ENCODE data around the gene EML1.

Gene EML1

DNA sequence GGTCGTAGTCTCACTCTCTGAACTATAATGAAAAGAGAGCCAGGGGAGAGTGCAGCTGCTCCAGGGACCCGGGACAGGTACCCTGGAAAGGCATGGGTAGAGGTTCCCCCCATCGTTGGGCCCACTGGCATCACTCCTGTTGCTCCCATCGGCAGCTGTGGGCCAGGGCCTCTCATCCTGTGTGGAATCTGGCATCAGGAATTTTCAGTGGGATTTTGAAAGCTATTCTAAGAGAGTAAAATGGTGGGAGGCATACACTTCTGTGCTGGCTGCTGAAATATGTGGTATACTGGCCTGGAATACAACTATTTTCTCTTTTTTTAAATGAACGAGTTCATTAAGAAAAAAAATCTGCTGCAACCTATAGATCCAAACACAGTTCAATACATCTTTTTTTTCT, 38.1 kb downstream of the EML1 start:
- no peak overlapping the region for H3K4me3 ChIP-seq (ENCODE audit: low read depth, low read length)
- DNase-seq (ENCODE audit: low read depth), result no peak
- TF ChIP-seq MYC (IDR thresholded peaks at IDR 0.05; ENCODE audit: low read depth, low read length) (no peak), POLR2A (IDR thresholded peaks at IDR 0.05; ENCODE audit: extremely low read depth, insufficient read length) (no peak)
- TF ChIP-seq, protein P1, sequence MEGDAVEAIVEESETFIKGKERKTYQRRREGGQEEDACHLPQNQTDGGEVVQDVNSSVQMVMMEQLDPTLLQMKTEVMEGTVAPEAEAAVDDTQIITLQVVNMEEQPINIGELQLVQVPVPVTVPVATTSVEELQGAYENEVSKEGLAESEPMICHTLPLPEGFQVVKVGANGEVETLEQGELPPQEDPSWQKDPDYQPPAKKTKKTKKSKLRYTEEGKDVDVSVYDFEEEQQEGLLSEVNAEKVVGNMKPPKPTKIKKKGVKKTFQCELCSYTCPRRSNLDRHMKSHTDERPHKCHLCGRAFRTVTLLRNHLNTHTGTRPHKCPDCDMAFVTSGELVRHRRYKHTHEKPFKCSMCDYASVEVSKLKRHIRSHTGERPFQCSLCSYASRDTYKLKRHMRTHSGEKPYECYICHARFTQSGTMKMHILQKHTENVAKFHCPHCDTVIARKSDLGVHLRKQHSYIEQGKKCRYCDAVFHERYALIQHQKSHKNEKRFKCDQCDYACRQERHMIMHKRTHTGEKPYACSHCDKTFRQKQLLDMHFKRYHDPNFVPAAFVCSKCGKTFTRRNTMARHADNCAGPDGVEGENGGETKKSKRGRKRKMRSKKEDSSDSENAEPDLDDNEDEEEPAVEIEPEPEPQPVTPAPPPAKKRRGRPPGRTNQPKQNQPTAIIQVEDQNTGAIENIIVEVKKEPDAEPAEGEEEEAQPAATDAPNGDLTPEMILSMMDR (IDR thresholded peaks at IDR 0.05; ENCODE audit: low read depth, low read length), result no peak
- TF ChIP-seq, protein P2, sequence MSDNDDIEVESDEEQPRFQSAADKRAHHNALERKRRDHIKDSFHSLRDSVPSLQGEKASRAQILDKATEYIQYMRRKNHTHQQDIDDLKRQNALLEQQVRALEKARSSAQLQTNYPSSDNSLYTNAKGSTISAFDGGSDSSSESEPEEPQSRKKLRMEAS (IDR thresholded peaks at IDR 0.05; ENCODE audit: low read depth, low read length), result no peak

DNA sequence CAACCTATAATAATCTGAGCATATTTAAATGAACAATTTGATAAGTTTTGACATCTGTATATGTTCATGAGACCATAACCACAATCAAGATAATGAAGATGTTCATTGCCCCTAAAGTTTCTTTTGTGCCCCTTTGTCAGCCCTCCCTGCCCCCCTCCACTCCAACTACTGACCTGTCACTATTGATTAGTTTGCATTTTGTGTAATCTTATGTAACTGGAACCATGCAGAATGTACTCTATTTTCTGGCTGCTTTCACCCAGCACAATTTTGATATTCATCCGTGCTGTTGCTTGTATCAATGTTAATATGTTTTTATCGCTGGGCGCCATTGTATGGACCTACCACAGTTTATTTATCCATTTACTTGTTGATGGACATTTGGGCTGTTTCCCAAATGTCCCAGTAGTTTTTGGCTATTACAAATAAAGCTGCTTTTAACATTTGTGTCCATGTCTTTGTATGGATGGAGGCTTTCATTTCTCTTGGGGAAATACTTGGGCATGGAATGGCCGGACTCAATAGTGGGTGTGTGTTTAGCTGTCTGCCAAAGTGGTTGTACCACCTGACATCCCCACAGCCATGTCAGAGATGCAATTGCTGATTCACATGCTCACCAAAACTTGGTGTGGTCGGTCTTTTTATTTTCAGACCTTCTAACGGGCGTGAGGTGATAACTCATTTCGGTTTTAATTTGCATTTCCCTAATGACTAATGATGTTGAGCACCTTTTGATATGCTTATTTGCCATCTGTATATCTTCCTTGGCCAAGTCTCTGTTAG, 38.9 kb downstream of the EML1 start:
- DNase-seq (ENCODE audit: low read depth), result no peak
- TF ChIP-seq, protein P1 (IDR thresholded peaks at IDR 0.05; ENCODE audit: low read depth, low read length), result no peak
- no peak for TF ChIP-seq POLR2A (IDR thresholded peaks at IDR 0.05; ENCODE audit: extremely low read depth, insufficient read length)
- TF ChIP-seq, protein P2 (IDR thresholded peaks at IDR 0.05; ENCODE audit: low read depth, low read length), result no peak
- no peak for TF ChIP-seq MYC (IDR thresholded peaks at IDR 0.05; ENCODE audit: low read depth, low read length)
- no peak overlapping the region for H3K4me3 ChIP-seq (ENCODE audit: low read depth, low read length)

DNA sequence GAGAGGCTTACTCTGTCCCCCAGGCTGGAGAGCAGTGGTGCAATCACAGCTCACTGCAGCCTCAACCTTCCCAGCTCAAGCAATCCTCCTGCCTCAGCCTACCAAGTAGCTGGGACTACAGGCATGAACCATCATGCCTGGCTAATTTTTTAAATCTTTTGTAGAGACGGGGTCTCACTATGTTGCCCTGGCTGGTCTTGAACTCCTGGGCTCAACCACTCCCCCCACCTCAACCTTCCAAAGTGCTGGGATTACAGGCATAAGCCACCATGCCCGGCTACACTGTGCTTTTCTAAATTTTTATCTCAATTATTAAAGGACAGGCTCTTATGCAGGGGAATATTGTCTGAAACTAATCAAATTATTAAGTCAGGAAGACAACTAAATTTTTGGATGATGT, 44.6 kb downstream of the EML1 start:
- no peak overlapping the region for H3K4me3 ChIP-seq (ENCODE audit: low read depth, low read length)
- no peak for DNase-seq (ENCODE audit: low read depth)
- TF ChIP-seq, protein P1 (IDR thresholded peaks at IDR 0.05; ENCODE audit: low read depth, low read length), result no peak
- TF ChIP-seq POLR2A (IDR thresholded peaks at IDR 0.05; ENCODE audit: extremely low read depth, insufficient read length), result no peak
- TF ChIP-seq, protein P2 (IDR thresholded peaks at IDR 0.05; ENCODE audit: low read depth, low read length), result no peak
- TF ChIP-seq MYC (IDR thresholded peaks at IDR 0.05; ENCODE audit: low read depth, low read length), result no peak

DNA sequence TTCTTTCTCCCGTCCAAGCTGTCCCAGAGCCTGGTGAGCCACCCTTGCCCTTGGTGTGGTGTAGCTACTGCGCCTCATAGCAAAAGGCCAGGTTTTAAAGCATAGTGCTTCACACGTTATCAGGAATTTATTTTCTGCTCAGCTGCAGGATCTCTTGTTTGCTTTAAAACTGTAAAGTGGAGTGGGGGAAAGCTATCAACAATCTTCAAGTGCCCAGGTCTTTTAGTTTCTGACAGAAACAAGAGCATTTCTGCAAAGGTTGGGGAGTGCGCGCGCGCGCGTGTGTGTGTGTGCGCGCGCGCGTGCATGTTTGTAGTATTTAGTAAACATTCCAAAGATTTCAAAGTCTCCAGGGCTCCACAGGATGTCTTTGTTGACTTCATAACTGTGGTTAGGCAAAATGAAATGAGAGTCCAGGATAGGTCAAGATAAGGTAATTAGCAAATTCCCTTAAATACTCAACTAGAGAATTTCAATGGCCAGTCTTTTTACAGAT, 45.5 kb downstream of the EML1 start:
- DNase-seq (ENCODE audit: low read depth), result no peak
- no peak overlapping the region for H3K4me3 ChIP-seq (ENCODE audit: low read depth, low read length)
- TF ChIP-seq, protein P1 (IDR thresholded peaks at IDR 0.05; ENCODE audit: low read depth, low read length), result no peak
- TF ChIP-seq POLR2A (IDR thresholded peaks at IDR 0.05; ENCODE audit: extremely low read depth, insufficient read length) (no peak), MYC (IDR thresholded peaks at IDR 0.05; ENCODE audit: low read depth, low read length) (no peak)
- TF ChIP-seq, protein P2 (IDR thresholded peaks at IDR 0.05; ENCODE audit: low read depth, low read length), result no peak

DNA sequence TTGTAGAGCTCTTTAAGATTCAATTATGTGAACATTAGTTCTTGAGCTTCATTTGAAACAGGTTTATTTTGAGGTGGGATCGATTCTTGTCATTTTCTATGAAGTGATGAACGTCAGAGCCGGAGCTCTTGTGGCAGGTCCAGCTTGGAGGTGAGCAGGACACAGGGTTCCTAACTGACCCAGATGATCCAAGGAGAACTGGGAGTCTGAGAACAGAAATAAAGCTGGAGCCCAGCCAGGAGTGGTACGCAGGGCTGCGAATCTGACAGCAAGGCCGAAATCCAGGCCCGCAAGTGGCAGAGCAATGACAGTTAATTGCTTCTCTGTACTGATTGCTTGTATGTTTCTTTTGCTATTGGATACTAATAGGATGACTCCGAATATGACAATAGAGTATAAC, 46.5 kb downstream of the EML1 start:
- no peak overlapping the region for H3K4me3 ChIP-seq (ENCODE audit: low read depth, low read length)
- TF ChIP-seq MYC (IDR thresholded peaks at IDR 0.05; ENCODE audit: low read depth, low read length), result no peak
- no peak for TF ChIP-seq POLR2A (IDR thresholded peaks at IDR 0.05; ENCODE audit: extremely low read depth, insufficient read length)
- TF ChIP-seq, protein P2 (IDR thresholded peaks at IDR 0.05; ENCODE audit: low read depth, low read length), result no peak
- TF ChIP-seq, protein P1 (IDR thresholded peaks at IDR 0.05; ENCODE audit: low read depth, low read length), result no peak
- DNase-seq (ENCODE audit: low read depth), result no peak

All from NB4 (cell line).